GM12864 (cell line): ENCODE results near the gene WWOX.

ENCODE experiments used
- DNase-seq: peaks from one replicate; pipeline ENCODE4 v3.0.0-alpha.2; 2011; ENCODE audit warnings: low read depth
- H3K4me3 ChIP-seq: 2 replicates; pipeline ENCODE4 v1.5.1; 2011; ENCODE audit warnings: mild to moderate bottlenecking, low read depth, low read length, control low read depth
- CTCF ChIP-seq: IDR thresholded peaks from 2 replicates; pipeline ENCODE4 v1.5.1; 2011; ENCODE audit warnings: low read depth, mild to moderate bottlenecking, moderate library complexity, low read length, control low read depth, inconsistent platforms; ENCODE audit errors: missing control alignments

Gene WWOX

GRCh38 chr16:78364556-78364880 is 265.1 kb downstream of the WWOX start:
- no peak overlapping the region for H3K4me3 ChIP-seq
- no peak for TF ChIP-seq CTCF
- DNase-seq: no peak

GRCh38 chr16:78365366-78365765 is 265.9 kb downstream of the WWOX start:
- no peak for TF ChIP-seq CTCF
- no peak for DNase-seq
- no peak overlapping the region for H3K4me3 ChIP-seq

GRCh38 chr16:78368121-78369102 is 269.0 kb downstream of the WWOX start:
- TF ChIP-seq CTCF: no peak
- DNase-seq: no peak
- no peak overlapping the region for H3K4me3 ChIP-seq

GRCh38 chr16:78372277-78372676 is 272.8 kb downstream of the WWOX start:
- no peak for DNase-seq
- H3K4me3 ChIP-seq: no peak overlapping the region
- TF ChIP-seq CTCF: no peak

GRCh38 chr16:78375055-78375679 is 275.7 kb downstream of the WWOX start:
- no peak for TF ChIP-seq CTCF
- no peak overlapping the region for H3K4me3 ChIP-seq
- no peak for DNase-seq

- no peak for DNase-seq
- no peak overlapping the region for H3K4me3 ChIP-seq
- no peak for TF ChIP-seq CTCF
These were observed 277.0 kb downstream of the WWOX start for GRCh38 chr16:78376452-78376851.
